GM11168 (cell line): ENCODE results near the gene GAL3ST2.

Experiments used
- in situ Hi-C: fragments of 300-500 bp; cut with MboI; formaldehyde crosslinking; loops from one replicate; pipeline ENCODE4 v1.12.0; 2022; ENCODE audit warnings: low sequenced_read_pairs; ENCODE audit not compliant: unreplicated experiment

The GAL3ST2 gene

GRCh38 chr2:241764275-241765241, 12.1 kb upstream of the GAL3ST2 start:
- in situ Hi-C loops, result no loop called here

GRCh38 chr2:241767464-241768250, 9.0 kb upstream of the GAL3ST2 start:
- in situ Hi-C loops, result no loop called here

DNA sequence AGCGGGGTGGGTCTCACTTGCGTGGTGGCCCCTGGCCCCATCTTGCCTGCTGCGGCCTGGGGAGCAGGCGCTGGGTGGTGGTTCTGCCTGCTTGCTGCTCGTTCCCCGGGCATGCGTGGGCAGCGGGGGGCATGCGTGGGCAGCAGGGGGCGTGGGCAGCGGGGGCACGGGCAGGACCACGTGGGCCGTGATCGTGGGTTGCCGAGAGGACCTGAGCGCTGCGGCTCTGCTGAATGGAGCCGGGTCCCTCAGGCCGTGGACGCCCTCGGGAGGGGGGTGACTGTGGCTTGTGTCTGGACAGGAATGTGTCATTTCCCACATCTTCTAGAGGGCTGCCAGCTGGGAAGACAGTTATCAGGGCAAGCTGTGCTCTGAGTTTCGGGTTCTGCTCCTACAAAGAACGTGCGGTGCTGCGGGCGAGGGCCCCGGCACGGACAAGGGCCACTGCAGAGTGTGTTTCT, 8.3 kb upstream of the GAL3ST2 start:
- in situ Hi-C loops, result no loop called here

DNA sequence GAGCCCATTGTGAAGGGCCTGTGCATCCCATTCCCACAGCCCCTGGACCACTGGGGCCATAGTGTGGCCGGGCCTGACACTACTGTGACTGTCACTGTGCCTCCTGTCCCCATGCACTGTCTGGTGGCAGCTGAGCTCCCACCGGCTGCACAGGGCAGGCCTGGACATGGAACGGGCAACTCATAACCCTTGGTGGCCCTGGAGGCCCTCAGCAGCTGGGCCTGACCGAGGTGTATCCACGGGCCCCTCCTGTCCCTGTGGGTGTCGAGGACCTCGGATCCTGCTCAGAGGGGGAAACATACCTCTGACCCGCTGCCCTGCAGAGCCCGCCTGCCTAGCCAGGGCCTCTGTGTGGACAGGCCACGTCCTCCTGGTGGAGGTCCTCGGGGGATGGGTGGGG, 7.8 kb upstream of the GAL3ST2 start:
- in situ Hi-C loops, result no loop called here

GRCh38 chr2:241769819-241770184, 6.8 kb upstream of the GAL3ST2 start:
- in situ Hi-C loops, result no loop called here

- in situ Hi-C loops, result no loop called here
Measured at GRCh38 chr2:241770185-241770935, 6.3 kb upstream of the GAL3ST2 start.

GRCh38 chr2:241770936-241771285, 5.7 kb upstream of the GAL3ST2 start:
- in situ Hi-C loops, result no loop called here

- in situ Hi-C loops, result no loop called here
Measured at GRCh38 chr2:241771286-241772062, 5.1 kb upstream of the GAL3ST2 start.

DNA sequence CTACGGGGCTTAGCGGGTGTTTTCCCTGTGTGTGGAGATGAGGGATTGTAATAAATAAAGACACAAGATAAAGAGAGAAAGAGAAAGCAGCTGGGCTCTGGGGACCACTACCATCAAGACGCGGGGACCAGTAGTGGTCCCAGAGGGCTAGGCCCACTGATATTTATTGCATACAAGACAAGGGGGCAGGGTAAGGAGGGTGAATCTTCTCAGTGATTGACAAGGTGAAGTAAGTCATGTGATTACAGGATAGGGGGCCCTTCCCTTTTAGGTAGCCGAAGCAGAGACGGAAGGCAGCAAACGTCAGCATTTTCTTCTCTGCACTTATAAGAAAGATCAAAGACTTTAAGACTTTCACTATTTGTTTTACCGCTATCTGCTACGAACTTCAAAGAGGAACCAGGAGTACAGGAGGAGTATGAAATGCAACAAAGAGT, 4.5 kb upstream of the GAL3ST2 start:
- in situ Hi-C loops, result no loop called here

GRCh38 chr2:241773511-241774418, 2.9 kb upstream of the GAL3ST2 start:
- in situ Hi-C loops, result no loop called here

- in situ Hi-C loops, result no loop called here
Measured at GRCh38 chr2:241774419-241775222, 2.0 kb upstream of the GAL3ST2 start.

- in situ Hi-C loops, result no loop called here
Measured at GRCh38 chr2:241775223-241776177, 1.1 kb upstream of the GAL3ST2 start.

- in situ Hi-C loops, result no loop called here
Measured at GRCh38 chr2:241777170-241777685, 606 bp downstream of the GAL3ST2 start.

DNA sequence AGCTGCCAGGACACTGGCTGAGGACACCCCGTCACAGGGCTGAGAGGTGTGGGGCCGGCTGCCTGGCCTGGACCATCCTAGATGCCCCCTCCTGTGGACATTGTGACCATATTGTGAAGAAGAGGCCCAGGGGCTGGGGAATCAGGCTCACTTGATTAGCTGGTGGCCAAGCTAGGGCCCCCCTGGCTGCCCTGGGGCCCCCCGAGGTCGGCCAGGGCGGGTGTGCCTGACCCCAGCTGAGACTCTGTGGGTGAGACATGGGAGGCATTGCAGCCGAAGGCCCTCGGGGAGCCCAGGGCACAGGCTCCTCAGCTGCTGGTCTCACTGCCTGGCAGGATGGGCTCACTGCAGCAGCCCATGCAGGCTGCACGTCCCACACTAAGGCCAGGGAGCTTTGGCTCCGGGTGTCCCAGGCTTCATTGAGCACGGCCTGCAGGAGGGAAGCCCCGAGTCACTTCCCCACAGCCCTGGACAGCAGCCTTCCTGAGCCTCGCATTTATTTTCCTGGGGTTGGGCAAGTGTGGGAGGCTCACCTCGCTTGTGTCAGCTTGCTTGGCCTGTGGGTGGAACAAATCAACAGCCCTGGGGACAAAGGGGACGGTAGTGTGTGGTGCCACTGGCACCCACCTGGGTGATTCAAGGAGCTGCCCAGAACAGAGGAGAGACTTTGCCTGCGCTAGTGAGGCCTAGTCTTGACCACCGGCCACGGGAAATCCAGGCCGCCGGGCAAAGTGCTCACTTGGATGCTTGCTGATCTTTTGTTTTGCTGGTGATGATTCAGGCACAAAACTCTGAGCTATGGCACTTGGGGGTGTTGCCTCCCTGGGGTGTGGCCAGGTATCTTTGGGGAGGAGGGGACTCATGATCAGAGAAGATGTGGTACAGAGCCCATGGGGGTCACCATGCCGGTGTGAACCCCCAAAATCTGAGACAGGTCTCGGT, 1.3 kb downstream of the GAL3ST2 start:
- in situ Hi-C loops, result no loop called here

GRCh38 chr2:241780939-241781569, 4.4 kb downstream of the GAL3ST2 start:
- in situ Hi-C loops, result no loop called here
